Uterus (tissue), 2 donors: ENCODE data around the gene MYO9B.

Experiments used
- CTCF ChIP-seq, 4 experiments: fragments of 200-600 bp in 2 of 4; fragments of 450-650 bp in 2 of 4; sonication (generic) in 2 of 4; IDR thresholded peaks; one replicate each; pipeline ENCODE4 v1.5.1; 2016 to 2019; ENCODE audit warnings: antibody characterized with exemption in 4 of 4, mild to moderate bottlenecking in 2 of 4, moderate library complexity in 1 of 4
- POLR2A ChIP-seq, 2 donors: fragments of 450-650 bp; IDR thresholded peaks; one replicate each; pipeline ENCODE4 v1.6.1; 2016; ENCODE audit warnings: antibody characterized with exemption in 2 of 2, mild to moderate bottlenecking in 1 of 2, moderate library complexity in 1 of 2

DNA sequence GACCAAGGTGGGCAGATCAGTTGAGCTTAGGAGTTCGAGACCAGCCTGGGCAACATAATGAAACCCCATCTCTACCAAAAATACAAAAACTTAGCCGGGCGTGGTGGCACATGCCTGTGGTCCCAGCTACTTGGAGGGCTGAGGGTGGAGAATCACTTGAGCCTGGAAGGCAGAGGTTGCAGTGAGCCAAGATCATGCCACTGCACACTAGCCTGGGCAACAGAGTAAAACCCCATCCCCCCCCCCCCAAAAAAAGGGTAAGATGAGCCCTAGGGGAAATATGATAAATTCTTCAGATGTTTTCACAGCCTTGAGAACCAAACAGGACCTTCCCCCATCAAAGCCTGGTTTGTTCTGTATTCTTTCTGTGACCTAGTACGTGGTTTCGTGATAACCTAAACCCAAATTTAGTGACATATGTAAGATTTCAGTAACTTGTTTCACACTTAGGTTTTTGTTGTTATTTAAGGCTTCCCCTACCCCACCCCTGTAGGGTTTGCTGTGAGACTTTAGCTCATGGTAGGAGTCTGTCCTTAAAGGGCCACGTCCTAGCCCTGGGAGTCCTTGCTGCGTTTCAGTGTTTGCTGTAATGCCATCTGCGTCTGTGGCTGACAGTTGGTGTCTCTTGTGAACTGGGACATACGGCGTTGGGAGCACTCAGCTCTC lies 49.6 kb downstream of the MYO9B start:
- TF ChIP-seq CTCF (IDR thresholded peaks at IDR 0.05) (no peak), POLR2A (IDR thresholded peaks at IDR 0.05) (no peak)
